ENCODE data around the gene FLOT2. TPM values are rescaled to one million over a fixed set of nuclear protein-coding genes. Genes with fewer than 3 reads are reported as not detected.

Gene FLOT2
- total RNA-seq, 4 donors from 2014 or later: 15.3 to 37.9 (median 28.4) TPM

DNA sequence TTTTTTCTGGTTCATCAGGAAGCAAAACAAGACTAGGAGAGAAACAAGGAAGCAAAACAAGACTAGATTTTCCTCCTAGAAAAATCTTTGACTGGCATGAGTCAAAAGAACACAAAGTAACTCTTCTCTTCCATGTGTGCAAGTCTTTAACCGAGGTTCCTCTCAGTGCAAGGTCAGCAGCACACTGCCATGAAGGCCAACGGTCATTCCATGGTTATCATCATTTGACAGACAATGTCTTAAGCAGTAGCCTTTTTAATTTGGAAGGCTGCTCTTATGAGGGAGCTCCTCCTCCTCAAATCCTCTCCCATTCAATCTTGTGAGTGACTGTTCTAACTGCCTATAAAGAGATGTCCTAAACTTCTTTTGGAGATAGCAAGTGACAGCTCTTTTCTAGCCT, 20.8 kb upstream of the FLOT2 start:
- in situ Hi-C loops (cut with MboI; ENCODE audit: low sequenced_read_pairs in 4 of 4): loop anchor here in 2 of 4 donors (10.0 kb wide), 1 partner anchor 153 kb away; no protein-coding TSS in a partner anchor
- Histone ChIP-seq H3K27ac (peak overlapping the region in 3 of 4 donors; percentile 66 to 79 (median 77)), H3K27me3 (no peaks in the 10 kb centered on the region), H3K36me3 (peaks cover 5 to 92% of the 10 kb centered on the region in 2 donors), H3K4me1 (peaks cover 0 to 15% of the 10 kb centered on the region in 2 donors), H3K4me3 (no peak overlapping the region), H3K9me3 (no peaks in the 10 kb centered on the region)
- no peak for ATAC-seq
- TF ChIP-seq, protein P1, sequence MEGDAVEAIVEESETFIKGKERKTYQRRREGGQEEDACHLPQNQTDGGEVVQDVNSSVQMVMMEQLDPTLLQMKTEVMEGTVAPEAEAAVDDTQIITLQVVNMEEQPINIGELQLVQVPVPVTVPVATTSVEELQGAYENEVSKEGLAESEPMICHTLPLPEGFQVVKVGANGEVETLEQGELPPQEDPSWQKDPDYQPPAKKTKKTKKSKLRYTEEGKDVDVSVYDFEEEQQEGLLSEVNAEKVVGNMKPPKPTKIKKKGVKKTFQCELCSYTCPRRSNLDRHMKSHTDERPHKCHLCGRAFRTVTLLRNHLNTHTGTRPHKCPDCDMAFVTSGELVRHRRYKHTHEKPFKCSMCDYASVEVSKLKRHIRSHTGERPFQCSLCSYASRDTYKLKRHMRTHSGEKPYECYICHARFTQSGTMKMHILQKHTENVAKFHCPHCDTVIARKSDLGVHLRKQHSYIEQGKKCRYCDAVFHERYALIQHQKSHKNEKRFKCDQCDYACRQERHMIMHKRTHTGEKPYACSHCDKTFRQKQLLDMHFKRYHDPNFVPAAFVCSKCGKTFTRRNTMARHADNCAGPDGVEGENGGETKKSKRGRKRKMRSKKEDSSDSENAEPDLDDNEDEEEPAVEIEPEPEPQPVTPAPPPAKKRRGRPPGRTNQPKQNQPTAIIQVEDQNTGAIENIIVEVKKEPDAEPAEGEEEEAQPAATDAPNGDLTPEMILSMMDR (IDR thresholded peaks at IDR 0.05 in 4 of 5, conservative IDR thresholded peaks at IDR 0.05 in 1 of 5): no peak
- TF ChIP-seq POLR2A (IDR thresholded peaks at IDR 0.05): no peak
- intact Hi-C loops (cut with DNase I; ENCODE audit: low total_unique reads): loop anchor here (5.0 kb wide), 1 partner anchor 156 kb away; no protein-coding TSS in a partner anchor
- DNase-seq: no peak

DNA sequence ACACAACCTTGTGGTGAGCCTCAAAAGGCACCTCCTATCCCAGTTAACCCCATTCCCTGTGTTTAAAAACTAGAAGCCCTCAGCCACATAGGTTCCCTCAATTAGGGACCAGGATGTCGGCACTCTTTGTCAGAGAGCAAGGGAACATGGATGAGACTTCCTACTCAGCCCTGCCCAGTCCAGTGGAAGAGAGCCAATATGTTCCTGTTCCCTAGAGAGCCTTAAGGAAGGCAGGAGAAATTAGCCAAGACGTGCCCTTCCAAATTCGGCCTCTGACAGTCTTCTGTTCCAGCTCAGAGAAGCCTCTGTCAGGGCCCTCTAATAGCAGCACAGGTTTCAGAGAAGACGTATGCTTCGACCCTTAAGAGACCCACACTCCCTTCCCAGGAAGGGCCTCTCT, 19.9 kb upstream of the FLOT2 start:
- Histone ChIP-seq H3K36me3 (peaks cover 5 to 92% of the 10 kb centered on the region in 2 donors), H3K27me3 (no peaks in the 10 kb centered on the region), H3K4me3 (no peak overlapping the region), H3K9me3 (no peaks in the 10 kb centered on the region), H3K4me1 (peaks cover 0 to 15% of the 10 kb centered on the region in 2 donors), H3K27ac (peak overlapping the region; percentile 66 to 79 (median 72))
- intact Hi-C loops (cut with DNase I; ENCODE audit: low total_unique reads) (loop anchor here (5.0 kb wide), 1 partner anchor 155 kb away; no protein-coding TSS in a partner anchor), in situ Hi-C loops (cut with MboI; ENCODE audit: low sequenced_read_pairs in 4 of 4) (loop anchor here in 2 of 4 donors (10.0 kb wide), 1 partner anchor 153 kb away; no protein-coding TSS in a partner anchor)
- ATAC-seq: peak; percentile 52 to 75
- no peak for DNase-seq
- TF ChIP-seq, protein P1 (IDR thresholded peaks at IDR 0.05 in 4 of 5, conservative IDR thresholded peaks at IDR 0.05 in 1 of 5): no peak
- TF ChIP-seq POLR2A (IDR thresholded peaks at IDR 0.05): no peak

DNA sequence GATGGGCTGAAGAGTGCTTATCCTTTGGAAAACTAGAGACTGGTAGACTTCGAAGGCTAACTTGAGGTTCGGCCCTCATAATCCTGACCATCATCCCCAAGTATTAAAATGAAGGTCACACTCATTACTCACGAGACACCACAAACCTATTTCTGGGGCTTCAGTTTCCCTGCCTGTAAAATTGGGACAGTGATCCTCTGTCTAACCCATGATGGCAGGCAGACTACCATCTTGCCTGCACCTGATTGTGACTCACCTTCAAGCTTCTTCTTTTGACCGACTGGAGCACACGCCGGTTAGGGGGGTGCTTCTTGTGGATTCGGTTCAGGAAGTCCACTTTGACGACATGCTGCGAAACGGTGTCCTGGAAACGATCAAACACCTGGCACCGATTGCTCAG, 19.5 kb upstream of the FLOT2 start:
- Histone ChIP-seq H3K27ac (peak overlapping the region; percentile 66 to 79 (median 72)), H3K9me3 (no peaks in the 10 kb centered on the region), H3K4me1 (peaks cover 0 to 15% of the 10 kb centered on the region in 2 donors), H3K4me3 (no peak overlapping the region), H3K36me3 (peaks cover 5 to 92% of the 10 kb centered on the region in 2 donors), H3K27me3 (no peaks in the 10 kb centered on the region)
- peak; percentile 37 to 85 for ATAC-seq
- in situ Hi-C loops (cut with MboI; ENCODE audit: low sequenced_read_pairs in 4 of 4) (loop anchor here in 2 of 4 donors (10.0 kb wide), 1 partner anchor 152 kb away; no protein-coding TSS in a partner anchor), intact Hi-C loops (cut with DNase I; ENCODE audit: low total_unique reads) (loop anchor here (5.0 kb wide), 1 partner anchor 155 kb away; no protein-coding TSS in a partner anchor)
- no peak for TF ChIP-seq POLR2A (IDR thresholded peaks at IDR 0.05)
- TF ChIP-seq, protein P1 (IDR thresholded peaks at IDR 0.05 in 4 of 5, conservative IDR thresholded peaks at IDR 0.05 in 1 of 5): no peak
- DNase-seq: no peak

DNA sequence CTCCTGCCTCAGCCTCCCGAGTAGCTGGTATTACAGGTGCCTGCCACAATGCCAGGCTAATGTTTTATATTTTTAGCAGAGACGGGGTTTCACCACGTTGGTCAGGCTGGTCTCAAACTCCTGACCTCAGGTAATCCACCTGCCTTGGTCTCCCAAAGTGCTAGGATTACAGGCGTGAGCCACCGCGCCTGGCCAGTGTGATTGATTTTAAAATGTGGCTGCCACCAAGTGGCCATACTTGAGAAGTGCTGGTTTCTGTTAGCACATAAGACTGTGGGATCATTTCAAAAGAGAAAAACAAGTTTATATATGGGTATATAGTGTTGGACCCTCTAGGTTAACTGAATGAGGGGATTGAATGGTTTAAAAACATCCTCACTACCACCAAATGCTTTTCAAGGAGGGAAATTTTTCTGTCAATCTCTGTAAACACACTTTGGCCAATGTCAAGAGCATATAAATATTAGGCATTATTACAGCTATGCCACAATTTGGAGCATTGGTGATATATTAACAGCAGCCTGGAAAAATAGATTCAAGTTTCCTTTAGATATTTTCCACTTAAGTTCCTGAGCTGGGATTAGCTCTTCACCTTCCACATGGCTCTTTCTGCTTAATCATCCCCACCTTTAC, 18.9 kb upstream of the FLOT2 start:
- intact Hi-C loops (cut with DNase I; ENCODE audit: low total_unique reads): loop anchor here (5.0 kb wide), 1 partner anchor 154 kb away; no protein-coding TSS in a partner anchor
- TF ChIP-seq, protein P1 (IDR thresholded peaks at IDR 0.05 in 4 of 5, conservative IDR thresholded peaks at IDR 0.05 in 1 of 5): peak; percentile 63 to 72 (median 70)
- TF ChIP-seq POLR2A (IDR thresholded peaks at IDR 0.05): no peak
- ATAC-seq (peak in 1 of 2 donors; percentile 74), DNase-seq (peak in 1 of 2 donors; percentile 52)
- Histone ChIP-seq H3K4me3 (no peak overlapping the region), H3K9me3 (no peaks in the 10 kb centered on the region), H3K4me1 (peaks cover 0 to 15% of the 10 kb centered on the region in 2 donors), H3K27ac (peak overlapping the region; percentile 66 to 79 (median 72)), H3K27me3 (no peaks in the 10 kb centered on the region), H3K36me3 (peaks cover 5 to 92% of the 10 kb centered on the region in 2 donors)
- in situ Hi-C loops (cut with MboI; ENCODE audit: low sequenced_read_pairs in 4 of 4): loop anchor here in 2 of 4 donors (10.0 kb wide), 1 partner anchor 152 kb away; no protein-coding TSS in a partner anchor

All from gastrocnemius medialis (tissue), 4 donors.